GM21576 (cell line): Measurements from ENCODE around the gene FBXL16.
"Not testable (repeated sequence)": the region's sequence is repeated elsewhere in the genome, so short reads cannot be mapped to it uniquely, and the experiment has no call there.

Experiments used
- ATAC-seq: cut with Tn5 transposase; IDR thresholded peaks from one replicate; pipeline ENCODE4 v1.9.1; 2021; ENCODE audit warnings: mild to moderate bottlenecking, moderate library complexity; ENCODE audit not compliant: unreplicated experiment

Gene FBXL16

DNA sequence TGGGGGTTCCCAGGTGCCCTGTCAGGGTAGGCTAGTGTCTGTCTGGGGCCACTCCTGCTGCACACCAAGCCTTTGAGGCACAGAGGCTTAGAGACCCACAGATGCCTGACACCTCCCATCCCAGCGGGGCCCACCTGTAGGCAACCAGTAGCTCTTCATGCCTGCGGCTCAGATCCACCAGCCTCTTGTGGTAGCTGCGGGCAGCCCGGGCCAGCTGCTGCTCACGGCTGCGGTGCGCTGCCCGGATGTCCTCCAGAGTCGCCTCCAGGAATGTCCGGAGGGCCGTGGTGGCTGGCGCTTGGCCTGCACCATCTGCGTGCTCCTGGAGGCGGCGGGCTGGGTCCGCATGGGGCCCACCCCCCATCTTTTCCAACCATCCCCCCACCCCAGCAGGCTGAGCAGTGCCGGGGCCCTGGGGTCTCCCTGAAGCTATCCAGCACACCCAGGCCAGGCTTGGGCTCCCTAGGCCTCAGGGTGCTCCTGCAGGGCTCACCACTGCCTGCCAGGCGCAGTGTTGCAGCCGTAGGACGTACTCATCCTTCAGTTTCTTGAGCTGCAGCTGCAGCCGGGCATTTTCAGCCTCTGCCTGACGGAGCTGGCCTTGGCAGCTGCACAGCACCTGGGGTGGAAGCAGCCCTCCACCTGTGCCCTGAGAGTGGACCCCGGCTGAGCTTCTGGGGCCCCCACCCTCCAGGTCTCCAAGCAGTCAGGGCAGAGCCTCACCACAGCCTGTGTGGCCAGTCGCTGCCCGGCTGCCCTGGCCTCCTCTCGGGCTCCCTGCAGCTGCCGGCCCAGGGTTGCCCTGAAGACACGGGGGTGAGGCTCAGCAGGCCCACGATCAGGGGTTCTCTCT lies 18.8 kb upstream of the FBXL16 start:
- ATAC-seq = no peak

GRCh38 chr16:723695-724094 lies 18.1 kb upstream of the FBXL16 start:
- no peak for ATAC-seq

- ATAC-seq = no peak
Measured at GRCh38 chr16:722835-723633, 17.4 kb upstream of the FBXL16 start.

- no peak for ATAC-seq
Measured at GRCh38 chr16:721765-722540, 16.4 kb upstream of the FBXL16 start.

- peak; percentile 54 for ATAC-seq
Measured at GRCh38 chr16:720990-721764, 15.6 kb upstream of the FBXL16 start, which contains the start of gene ANTKMT. Gene ANTKMT (plus strand): TSS chr16:721146. CDS start chr16:721275, 129 bp downstream.

- peak; percentile 26 for ATAC-seq
Measured at GRCh38 chr16:720447-720989, 14.9 kb upstream of the FBXL16 start.

GRCh38 chr16:719815-720446 lies 14.3 kb upstream of the FBXL16 start:
- ATAC-seq = no peak

DNA sequence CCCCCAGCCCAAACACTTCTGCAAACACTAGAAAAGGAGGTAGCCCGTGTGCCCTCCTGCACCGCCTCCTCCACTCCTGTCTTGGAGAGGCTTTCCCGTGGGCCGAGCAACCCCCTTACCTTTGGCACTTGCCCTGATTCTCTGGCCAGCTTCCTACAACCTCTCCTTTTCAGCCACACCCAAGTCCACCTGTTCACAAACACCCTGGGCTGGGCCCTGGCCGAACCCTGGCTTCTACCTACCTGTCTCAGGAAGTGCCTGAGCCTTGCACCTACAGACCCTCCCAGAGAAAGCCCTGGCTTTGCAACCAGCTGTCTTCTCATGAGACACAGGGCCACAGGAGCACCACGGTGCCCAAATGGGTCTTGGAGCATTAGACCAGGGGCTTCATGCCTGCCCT lies 13.3 kb upstream of the FBXL16 start:
- no peak for ATAC-seq

- no peak for ATAC-seq
Measured at GRCh38 chr16:718389-718788, 12.8 kb upstream of the FBXL16 start.

DNA sequence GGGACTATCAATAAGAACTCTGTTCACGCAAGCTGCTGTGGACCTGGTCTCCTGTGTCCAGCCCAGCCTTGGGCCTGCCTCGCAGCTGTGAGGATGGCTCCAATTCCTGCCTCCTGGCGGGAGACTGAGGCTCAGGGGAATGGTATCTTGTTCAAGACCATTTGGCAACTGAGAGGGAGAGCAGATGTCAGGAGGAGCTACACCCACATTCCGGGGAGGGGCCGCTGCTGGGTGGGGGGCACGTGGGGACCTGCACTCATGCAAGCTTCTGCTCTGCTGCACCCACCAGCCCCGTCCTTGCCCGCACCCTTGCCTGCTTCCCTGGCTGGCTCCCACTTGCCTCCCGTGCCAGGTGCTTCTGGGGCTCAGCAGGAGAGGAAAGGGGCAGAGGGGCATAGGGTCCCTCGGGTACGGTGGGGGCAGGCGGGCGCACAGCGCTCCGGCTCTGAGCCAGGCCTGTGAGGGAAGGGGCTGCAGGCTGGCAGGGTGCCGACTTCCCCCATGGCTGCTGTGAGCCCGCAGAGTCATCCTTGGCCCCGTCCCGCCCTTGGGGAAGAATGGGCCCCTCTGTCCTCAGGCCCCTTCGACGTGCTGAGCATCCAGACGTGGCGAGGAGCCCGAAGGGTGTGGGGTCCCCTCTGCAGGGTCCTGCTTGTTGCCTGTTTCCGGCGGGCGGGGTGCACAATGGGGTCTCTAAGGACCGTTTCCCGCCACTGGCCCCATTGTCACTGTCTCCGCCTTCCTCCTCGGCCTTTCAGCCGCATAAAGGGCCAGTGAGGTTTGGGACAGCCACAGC lies 12.0 kb upstream of the FBXL16 start:
- no peak for ATAC-seq

GRCh38 chr16:716768-717325 lies 11.2 kb upstream of the FBXL16 start:
- no peak for ATAC-seq

DNA sequence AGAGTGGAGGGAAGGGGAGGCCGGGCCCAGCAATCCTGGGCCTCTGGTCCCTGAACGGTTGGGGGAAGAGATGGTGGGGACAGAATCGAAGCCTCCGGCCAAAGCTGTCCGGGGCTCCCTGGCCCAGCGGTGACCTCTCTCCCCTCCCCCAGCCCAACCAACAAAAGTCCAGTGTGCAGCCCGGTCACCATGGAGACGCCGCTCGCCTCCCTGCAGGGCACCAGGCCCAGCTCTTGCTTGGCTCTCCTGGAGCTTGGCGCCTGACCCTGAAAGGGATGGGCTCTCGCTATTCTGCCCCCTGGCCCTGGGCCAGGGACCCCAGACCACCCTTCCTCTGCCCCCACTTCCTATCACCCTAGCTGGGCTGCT lies 10.6 kb upstream of the FBXL16 start:
- ATAC-seq = no peak

DNA sequence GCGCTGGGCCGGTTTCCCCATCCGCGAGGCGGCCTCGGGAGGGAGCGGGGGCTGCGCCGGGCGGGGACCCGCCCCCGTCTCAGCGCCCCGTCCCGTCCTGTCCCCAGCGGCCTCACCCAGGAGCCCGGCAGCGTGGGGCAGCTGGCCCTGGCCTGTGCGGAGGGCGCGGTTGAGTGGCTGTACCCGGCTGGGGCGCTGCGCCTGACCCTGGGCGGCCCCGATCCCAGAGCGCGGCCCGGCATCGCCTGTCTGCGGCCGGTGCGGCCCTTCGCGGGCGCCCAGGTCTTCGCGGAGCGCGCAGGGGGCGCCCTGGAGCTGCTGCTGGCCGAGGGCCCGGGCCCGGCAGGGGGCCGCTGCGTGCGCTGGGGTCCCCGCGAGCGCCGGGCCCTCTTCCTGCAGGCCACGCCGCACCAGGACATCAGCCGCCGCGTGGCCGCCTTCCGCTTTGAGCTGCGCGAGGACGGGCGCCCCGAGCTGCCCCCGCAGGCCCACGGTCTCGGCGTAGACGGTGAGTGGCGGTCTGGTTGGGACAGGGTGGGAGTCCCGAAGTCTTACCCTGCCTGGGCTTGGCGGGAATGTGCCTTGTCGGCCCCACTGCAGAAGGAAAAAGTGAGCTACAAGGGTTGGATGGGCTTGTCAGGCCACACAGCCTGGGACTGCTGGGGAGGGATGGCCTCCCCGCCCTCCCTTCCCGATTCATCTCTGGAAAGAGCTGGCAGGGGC lies 10.0 kb upstream of the FBXL16 start:
- peak; percentile 12 for ATAC-seq

GRCh38 chr16:714558-715476 lies 9.2 kb upstream of the FBXL16 start, which contains the start of gene METRN:
Gene METRN (plus strand): TSS chr16:715118. CDS start chr16:715290, 172 bp downstream.
- peak; percentile 55 for ATAC-seq

DNA sequence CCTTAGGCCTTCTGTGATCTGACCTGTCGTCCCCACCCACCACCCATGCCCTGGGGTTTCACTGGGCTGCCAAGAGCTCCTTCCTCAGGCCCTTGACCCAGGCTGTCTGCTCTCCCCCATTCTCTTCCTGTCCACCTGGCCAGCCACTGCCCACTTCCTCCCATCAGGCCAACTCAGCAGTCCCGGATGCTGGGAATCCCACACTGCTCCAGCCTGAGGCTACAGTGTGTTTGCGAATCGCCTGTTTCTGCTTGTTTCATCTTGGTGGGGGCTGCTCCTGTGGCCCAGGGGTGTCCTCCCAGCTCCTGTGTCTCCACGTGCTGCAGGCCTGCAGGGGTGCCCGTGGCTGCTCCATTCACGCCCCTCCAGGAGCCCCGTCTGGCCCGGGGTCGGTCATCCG lies 8.5 kb upstream of the FBXL16 start:
- no peak for ATAC-seq

GRCh38 chr16:712740-713250 lies 7.2 kb upstream of the FBXL16 start:
- not testable (repeated sequence) for ATAC-seq
